K562 (cell line): Measurements from ENCODE around the gene CDK11B. TPM values are rescaled to one million over a fixed set of nuclear protein-coding genes. Genes with fewer than 3 reads are reported as not detected.

Experiments
- COPS2 ChIP-seq: fragments of 450-650 bp; conservative IDR thresholded peaks from 2 replicates; pipeline ENCODE4 v1.6.1; 2016; ENCODE audit warnings: mild to moderate bottlenecking, moderate library complexity
- GABPA ChIP-seq: fragments of 200-800 bp; sonication (Bioruptor generic); conservative IDR thresholded peaks from 2 replicates; pipeline ENCODE4 v1.6.1; 2016; ENCODE audit warnings: low read depth, missing genetic modification characterization, missing compliant biosample characterization
- GATAD2A ChIP-seq: fragments of 450-650 bp; IDR thresholded peaks from 2 replicates; pipeline ENCODE4 v1.6.1; 2017
- GTF2E2 ChIP-seq: fragments of 200-800 bp; sonication (Bioruptor generic); IDR thresholded peaks from 2 replicates; pipeline ENCODE4 v1.6.1; 2016; ENCODE audit warnings: missing genetic modification characterization, missing compliant biosample characterization
- MAZ ChIP-seq, 2 experiments: fragments of 450-650 bp in 1 of 2; sonication (generic) in 1 of 2; formaldehyde crosslinking; IDR thresholded peaks in 1 of 2; conservative IDR thresholded peaks in 1 of 2; 2 replicates each; pipeline versions ENCODE4 v1.4.0 to v1.5.0; 2020; ENCODE audit warnings: mild to moderate bottlenecking in 1 of 2, missing genetic modification reagents in 1 of 2
- MEIS2 ChIP-seq: fragments of 450-650 bp; IDR thresholded peaks from 2 replicates; pipeline ENCODE4 v1.6.1; 2014; ENCODE audit warnings: mild to moderate bottlenecking; ENCODE audit not compliant: partially characterized antibody
- NCOA1 ChIP-seq: fragments of 450-650 bp; IDR thresholded peaks from 2 replicates; pipeline ENCODE4 v1.6.1; 2016; ENCODE audit warnings: low read depth
- POLR2B ChIP-seq: fragments of 450-650 bp; IDR thresholded peaks from 2 replicates; pipeline ENCODE4 v1.6.1; 2018; ENCODE audit warnings: low read depth; ENCODE audit not compliant: partially characterized antibody
- POLR3A ChIP-seq: IDR thresholded peaks from 2 replicates; pipeline ENCODE4 v1.6.1; 2011; ENCODE audit warnings: borderline replicate concordance, mild to moderate bottlenecking, moderate library complexity; ENCODE audit not compliant: insufficient read length, insufficient read depth; ENCODE audit errors: extremely low read depth
- RBM34 ChIP-seq: fragments of 200-400 bp; formaldehyde crosslinking; IDR thresholded peaks from 2 replicates; pipeline ENCODE4 v1.6.1; 2018; ENCODE audit warnings: low read length, borderline replicate concordance; ENCODE audit not compliant: insufficient read depth
- SREBF1 ChIP-seq: fragments of 150-350 bp; IDR thresholded peaks from 2 replicates; pipeline ENCODE4 v1.6.1; 2014; ENCODE audit warnings: antibody characterized with exemption, low read depth, low read length, borderline replicate concordance
- ZNF253 ChIP-seq: fragments of 250-450 bp; sonication (Bioruptor Pico); conservative IDR thresholded peaks from 2 replicates; pipeline ENCODE4 v1.6.1; 2021; ENCODE audit warnings: mild to moderate bottlenecking
- ZNF445 ChIP-seq: fragments of 250-450 bp; sonication (Bioruptor Pico); IDR thresholded peaks from 2 replicates; pipeline ENCODE4 v1.4.0; 2020; ENCODE audit warnings: low read depth, mild to moderate bottlenecking, moderate library complexity
- ZNF764 ChIP-seq: fragments of 250-450 bp; sonication (Bioruptor Pico); IDR thresholded peaks from 2 replicates; pipeline ENCODE4 v1.4.0; 2020; ENCODE audit warnings: low read depth, mild to moderate bottlenecking, moderate library complexity
- polyA plus RNA-seq, 8 experiments: library from polyadenylated mRNA; depleted of rRNA in 4 of 8; stranded (reverse) in 5 of 8; unstranded in 3 of 8; fragments of >200 nt; fragmentation: Nextera tagmentation in 2 of 8; fragmentation: Illumina TruSeq in 1 of 8; extraction: Ambion mirVana in 2 of 8; extraction: Trizol in 1 of 8; gene quantifications; 2 replicates each; pipeline versions ENCODE4 v1.2.1 to v1.2.3, GENCODE V29; 2011 to 2014; ENCODE audit warnings: inconsistent platforms in 1 of 8, missing spikeins in 1 of 8
- total RNA-seq, 7 experiments: library from RNA; depleted of rRNA in 6 of 7; stranded (reverse); fragments of >200 nt in 6 of 7; fragmentation: Illumina TruSeq in 2 of 7; extraction: Trizol in 2 of 7; gene quantifications; 2 replicates each; pipeline versions ENCODE4 v1.2.1 to v1.2.3, GENCODE V29; 2011 to 2021; ENCODE audit warnings: low replicate concordance in 1 of 7
- TF ChIP-seq, protein P1 (sequence below), 2 experiments: fragments of 450-650 bp; formaldehyde crosslinking in 1 of 2; IDR thresholded peaks; 2 replicates each; pipeline versions ENCODE4 v1.4.0 to v1.6.1; 2014 to 2020; ENCODE audit warnings: mild to moderate bottlenecking in 2 of 2, borderline replicate concordance in 1 of 2, low read depth in 1 of 2
- TF ChIP-seq, protein P2 (sequence below), 2 experiments: IDR thresholded peaks; 2 replicates each; pipeline ENCODE4 v1.6.1; 2011; ENCODE audit warnings: borderline replicate concordance in 1 of 2, control low read depth in 1 of 2, low read depth in 1 of 2, low read length in 1 of 2, mild to moderate bottlenecking in 1 of 2, mixed read lengths in 1 of 2, moderate library complexity in 1 of 2; ENCODE audit not compliant: insufficient read depth in 1 of 2, insufficient read length in 1 of 2, poor library complexity in 1 of 2, severe bottlenecking in 1 of 2; ENCODE audit errors: extremely low read depth in 1 of 2

CDK11B gene
- total and polyA plus RNA-seq, 9 of the 15 experiments (the other 6 are each of a cell fraction or from before 2014, with no cell fraction given), result 2.8 to 52.2 (median 19.5) TPM

DNA sequence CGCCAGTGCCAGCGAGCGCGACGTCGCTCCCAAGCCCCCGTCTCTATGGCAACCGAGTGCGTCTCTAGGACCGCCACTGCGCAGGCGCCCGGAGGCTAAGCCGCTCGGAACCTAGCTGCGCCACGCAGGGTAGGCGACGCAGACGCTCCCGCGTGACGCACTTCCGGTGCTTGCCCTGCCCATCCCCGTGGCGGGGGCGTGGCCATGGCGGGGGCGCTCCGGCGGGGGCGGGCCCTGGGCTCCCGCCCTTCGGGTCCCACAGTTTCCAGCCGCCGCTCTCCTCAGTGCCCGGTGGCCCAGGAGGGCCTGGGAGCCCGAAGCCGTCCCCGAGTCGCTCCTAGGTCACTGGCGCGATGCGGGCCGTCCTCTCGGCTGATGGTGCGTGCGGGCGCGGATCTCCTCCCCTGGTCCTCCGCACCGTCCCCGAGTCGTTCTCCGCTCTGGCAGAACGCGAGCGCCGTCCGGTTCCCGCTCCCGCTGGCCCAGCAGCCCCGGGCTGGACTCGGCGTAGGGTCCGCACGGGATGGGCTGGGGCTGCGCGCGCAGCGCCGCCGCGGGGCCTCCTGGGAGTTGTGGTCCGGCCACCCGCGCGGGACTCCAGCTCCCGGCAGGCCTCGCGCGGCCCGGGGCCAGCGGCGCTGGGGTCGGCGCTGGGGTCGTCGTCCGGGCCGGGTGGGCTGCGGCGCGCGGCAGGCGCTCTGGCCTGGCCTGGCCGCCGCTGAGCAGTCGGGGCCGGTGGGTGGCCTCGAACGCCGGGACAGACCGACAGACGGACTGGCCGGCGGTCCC lies 43.4 kb downstream of the CDK11B start, which contains the start of gene MIB2 (continued):
- TF ChIP-seq ZNF253 (CRISPR knock-in tag), result no peak
- TF ChIP-seq SREBF1, result no peak; the same call in 1 of the 2 replicates
- TF ChIP-seq COPS2, result no peak
- peak; percentile 88 for TF ChIP-seq MEIS2
- TF ChIP-seq ZNF445 (CRISPR knock-in tag), result no peak
- no peak for TF ChIP-seq ZNF764 (CRISPR knock-in tag)
- TF ChIP-seq POLR3A, result no peak
- TF ChIP-seq, protein P1, sequence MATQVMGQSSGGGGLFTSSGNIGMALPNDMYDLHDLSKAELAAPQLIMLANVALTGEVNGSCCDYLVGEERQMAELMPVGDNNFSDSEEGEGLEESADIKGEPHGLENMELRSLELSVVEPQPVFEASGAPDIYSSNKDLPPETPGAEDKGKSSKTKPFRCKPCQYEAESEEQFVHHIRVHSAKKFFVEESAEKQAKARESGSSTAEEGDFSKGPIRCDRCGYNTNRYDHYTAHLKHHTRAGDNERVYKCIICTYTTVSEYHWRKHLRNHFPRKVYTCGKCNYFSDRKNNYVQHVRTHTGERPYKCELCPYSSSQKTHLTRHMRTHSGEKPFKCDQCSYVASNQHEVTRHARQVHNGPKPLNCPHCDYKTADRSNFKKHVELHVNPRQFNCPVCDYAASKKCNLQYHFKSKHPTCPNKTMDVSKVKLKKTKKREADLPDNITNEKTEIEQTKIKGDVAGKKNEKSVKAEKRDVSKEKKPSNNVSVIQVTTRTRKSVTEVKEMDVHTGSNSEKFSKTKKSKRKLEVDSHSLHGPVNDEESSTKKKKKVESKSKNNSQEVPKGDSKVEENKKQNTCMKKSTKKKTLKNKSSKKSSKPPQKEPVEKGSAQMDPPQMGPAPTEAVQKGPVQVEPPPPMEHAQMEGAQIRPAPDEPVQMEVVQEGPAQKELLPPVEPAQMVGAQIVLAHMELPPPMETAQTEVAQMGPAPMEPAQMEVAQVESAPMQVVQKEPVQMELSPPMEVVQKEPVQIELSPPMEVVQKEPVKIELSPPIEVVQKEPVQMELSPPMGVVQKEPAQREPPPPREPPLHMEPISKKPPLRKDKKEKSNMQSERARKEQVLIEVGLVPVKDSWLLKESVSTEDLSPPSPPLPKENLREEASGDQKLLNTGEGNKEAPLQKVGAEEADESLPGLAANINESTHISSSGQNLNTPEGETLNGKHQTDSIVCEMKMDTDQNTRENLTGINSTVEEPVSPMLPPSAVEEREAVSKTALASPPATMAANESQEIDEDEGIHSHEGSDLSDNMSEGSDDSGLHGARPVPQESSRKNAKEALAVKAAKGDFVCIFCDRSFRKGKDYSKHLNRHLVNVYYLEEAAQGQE (IDR thresholded peaks at IDR 0.05; ENCODE audit: borderline replicate concordance), result no peak; the same call in 1 of the 2 replicates
- TF ChIP-seq, protein P1 (CRISPR knock-in tag; IDR thresholded peaks at IDR 0.05; ENCODE audit: low read depth), result peak; percentile 73
- TF ChIP-seq, protein P2, sequence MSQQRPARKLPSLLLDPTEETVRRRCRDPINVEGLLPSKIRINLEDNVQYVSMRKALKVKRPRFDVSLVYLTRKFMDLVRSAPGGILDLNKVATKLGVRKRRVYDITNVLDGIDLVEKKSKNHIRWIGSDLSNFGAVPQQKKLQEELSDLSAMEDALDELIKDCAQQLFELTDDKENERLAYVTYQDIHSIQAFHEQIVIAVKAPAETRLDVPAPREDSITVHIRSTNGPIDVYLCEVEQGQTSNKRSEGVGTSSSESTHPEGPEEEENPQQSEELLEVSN (IDR thresholded peaks at IDR 0.05; ENCODE audit: borderline replicate concordance in 1 of 2, extremely low read depth in 1 of 2, insufficient read depth in 1 of 2, insufficient read length in 1 of 2, low read depth in 1 of 2, low read length in 1 of 2, poor library complexity in 1 of 2, severe bottlenecking in 1 of 2), result peak; percentile 40 to 79
- TF ChIP-seq GATAD2A, result peak; percentile 69
- TF ChIP-seq NCOA1, result peak; percentile 27; the same call in 1 of the 2 replicates
- peak; percentile 98 for TF ChIP-seq POLR2B
- TF ChIP-seq GTF2E2 (tag), result peak; percentile 42; the same call in 1 of the 2 replicates
- peak; percentile 93 to 99 for TF ChIP-seq MAZ (CRISPR knock-in tag; conservative IDR thresholded peaks at IDR 0.05 in 1 of 2, IDR thresholded peaks at IDR 0.05 in 1 of 2)
- 0 out of 2 replicates have a peak, but pooled peaks have one; percentile 82 for TF ChIP-seq RBM34
- peak; percentile 99 for TF ChIP-seq GABPA (tag)
